Right lobe of liver (tissue), 4 donors: Measurements from ENCODE around the gene WDFY1.

Experiments
- POLR2A ChIP-seq: fragments of 450-650 bp; IDR thresholded peaks from one replicate; pipeline ENCODE4 v1.6.1; 2017; ENCODE audit warnings: antibody characterized with exemption, mild to moderate bottlenecking
- TF ChIP-seq, protein P1 (sequence below), 4 donors: fragments of 200-600 bp in 3 of 4; fragments of 450-650 bp in 1 of 4; IDR thresholded peaks; one replicate each; pipeline versions ENCODE4 v1.5.1 to v1.8.0; 2016 to 2022; ENCODE audit warnings: antibody characterized with exemption in 4 of 4, mild to moderate bottlenecking in 2 of 4
- donor health status: DM: no; HTN: no; CAD: no.
- donor health status: DM: no; HTN: no; CAD: no.
- donor health status: DM: no; HTN: yes; CAD: no.

DNA sequence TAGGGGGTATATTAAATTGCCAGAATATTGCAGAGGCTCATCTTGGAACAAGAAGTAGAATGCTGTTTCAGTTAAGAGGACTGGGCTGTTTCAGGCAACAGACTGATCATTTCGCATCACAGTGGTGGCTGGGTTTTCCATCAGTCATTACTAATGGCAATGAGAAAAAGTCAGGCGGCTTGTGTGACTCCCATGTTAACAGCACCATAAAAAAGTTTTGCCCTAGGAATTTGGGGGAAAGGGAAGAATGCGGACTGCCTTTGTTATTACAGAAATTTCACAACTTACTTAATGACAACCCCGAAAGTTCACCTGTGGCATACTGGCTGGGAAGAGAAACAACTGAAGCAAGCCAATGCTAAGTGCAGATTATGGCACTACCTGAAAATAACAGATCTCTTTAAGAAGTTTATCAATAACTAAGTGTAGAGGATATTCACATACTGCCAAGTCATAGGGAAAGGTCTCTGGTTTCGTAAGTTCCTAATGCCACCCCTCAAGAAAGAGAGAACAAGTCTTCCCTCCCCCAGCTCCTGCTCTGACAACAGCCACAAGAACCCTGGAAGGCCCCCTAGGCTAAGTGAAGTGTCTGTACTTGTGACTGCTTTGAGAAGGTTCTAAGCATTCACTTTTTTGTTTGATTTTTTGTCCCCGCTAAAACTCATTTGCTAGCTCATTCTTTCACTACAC, 67.3 kb downstream of the WDFY1 start:
- no peak for TF ChIP-seq POLR2A
- TF ChIP-seq, protein P1, sequence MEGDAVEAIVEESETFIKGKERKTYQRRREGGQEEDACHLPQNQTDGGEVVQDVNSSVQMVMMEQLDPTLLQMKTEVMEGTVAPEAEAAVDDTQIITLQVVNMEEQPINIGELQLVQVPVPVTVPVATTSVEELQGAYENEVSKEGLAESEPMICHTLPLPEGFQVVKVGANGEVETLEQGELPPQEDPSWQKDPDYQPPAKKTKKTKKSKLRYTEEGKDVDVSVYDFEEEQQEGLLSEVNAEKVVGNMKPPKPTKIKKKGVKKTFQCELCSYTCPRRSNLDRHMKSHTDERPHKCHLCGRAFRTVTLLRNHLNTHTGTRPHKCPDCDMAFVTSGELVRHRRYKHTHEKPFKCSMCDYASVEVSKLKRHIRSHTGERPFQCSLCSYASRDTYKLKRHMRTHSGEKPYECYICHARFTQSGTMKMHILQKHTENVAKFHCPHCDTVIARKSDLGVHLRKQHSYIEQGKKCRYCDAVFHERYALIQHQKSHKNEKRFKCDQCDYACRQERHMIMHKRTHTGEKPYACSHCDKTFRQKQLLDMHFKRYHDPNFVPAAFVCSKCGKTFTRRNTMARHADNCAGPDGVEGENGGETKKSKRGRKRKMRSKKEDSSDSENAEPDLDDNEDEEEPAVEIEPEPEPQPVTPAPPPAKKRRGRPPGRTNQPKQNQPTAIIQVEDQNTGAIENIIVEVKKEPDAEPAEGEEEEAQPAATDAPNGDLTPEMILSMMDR (IDR thresholded peaks at IDR 0.05): no peak
